DMS53 treated with DMSO at 0.1 percent for 48 hours (cell line): ENCODE results near the gene PRKN.
"Not testable (repeated sequence)": the region's sequence is repeated elsewhere in the genome, so short reads cannot be mapped to it uniquely, and the experiment has no call there.

Source experiments
- DNase-seq: peaks from one replicate; lab custom pipeline; 2025; ENCODE audit not compliant: unreplicated experiment; lab: John Stamatoyannopoulos, UW

Gene PRKN

GRCh38 chr6:161880056-161880455 lies 847.5 kb downstream of the PRKN start:
- no peak for DNase-seq

- no peak for DNase-seq
These were observed 851.3 kb downstream of the PRKN start for GRCh38 chr6:161876231-161876630.

GRCh38 chr6:161870236-161870901 lies 857.2 kb downstream of the PRKN start:
- DNase-seq: no peak

GRCh38 chr6:161869491-161869890 lies 858.1 kb downstream of the PRKN start:
- DNase-seq: no peak

GRCh38 chr6:161866570-161866969 lies 861.0 kb downstream of the PRKN start:
- DNase-seq: no peak

- DNase-seq: not testable (repeated sequence)
These were observed 866.5 kb downstream of the PRKN start for GRCh38 chr6:161861061-161861460.

- DNase-seq: no peak
These were observed 873.9 kb downstream of the PRKN start for GRCh38 chr6:161853657-161854056.

- not testable (repeated sequence) for DNase-seq
These were observed 876.1 kb downstream of the PRKN start for GRCh38 chr6:161851486-161851885.

GRCh38 chr6:161850562-161850961 lies 877.0 kb downstream of the PRKN start:
- DNase-seq: no peak

GRCh38 chr6:161847628-161848027 lies 879.9 kb downstream of the PRKN start:
- DNase-seq: no peak

GRCh38 chr6:161844804-161845203 lies 882.8 kb downstream of the PRKN start:
- DNase-seq: no peak

- no peak for DNase-seq
These were observed 884.5 kb downstream of the PRKN start for GRCh38 chr6:161843066-161843465.

GRCh38 chr6:161840380-161840779 lies 887.2 kb downstream of the PRKN start:
- no peak for DNase-seq

GRCh38 chr6:161838306-161839035 lies 889.1 kb downstream of the PRKN start:
- DNase-seq: no peak

- no peak for DNase-seq
These were observed 889.7 kb downstream of the PRKN start for GRCh38 chr6:161837854-161838253.

GRCh38 chr6:161837449-161837735 lies 890.2 kb downstream of the PRKN start:
- no peak for DNase-seq

GRCh38 chr6:161836643-161837448 lies 890.7 kb downstream of the PRKN start:
- DNase-seq: no peak

GRCh38 chr6:161835500-161836215 lies 891.9 kb downstream of the PRKN start:
- DNase-seq: no peak

- no peak for DNase-seq
These were observed 893.1 kb downstream of the PRKN start for GRCh38 chr6:161834426-161834825.

GRCh38 chr6:161833099-161833860 lies 894.3 kb downstream of the PRKN start:
- DNase-seq: no peak

GRCh38 chr6:161832622-161833021 lies 894.9 kb downstream of the PRKN start:
- DNase-seq: no peak
